Ovary (tissue), 3 donors: ENCODE measurements around the gene FOLR2.

Experiments
- EP300 ChIP-seq: sonication (generic); formaldehyde crosslinking; IDR thresholded peaks from one replicate; pipeline ENCODE4 v1.6.1; 2017; ENCODE audit warnings: antibody characterized with exemption
- POLR2A ChIP-seq: fragments of 450-650 bp; IDR thresholded peaks from one replicate; pipeline ENCODE4 v1.6.1; 2017; ENCODE audit warnings: antibody characterized with exemption, mild to moderate bottlenecking, moderate library complexity
- TF ChIP-seq, protein P1 (sequence below), 3 donors: fragments of 450-650 bp in 2 of 3; fragments of 200-600 bp in 1 of 3; IDR thresholded peaks; one replicate each; pipeline versions ENCODE4 v1.5.1 to v1.8.0; 2016 to 2022; ENCODE audit warnings: antibody characterized with exemption in 3 of 3, mild to moderate bottlenecking in 1 of 3
- donor health status: DM: no; HTN: no; CAD: no.

DNA sequence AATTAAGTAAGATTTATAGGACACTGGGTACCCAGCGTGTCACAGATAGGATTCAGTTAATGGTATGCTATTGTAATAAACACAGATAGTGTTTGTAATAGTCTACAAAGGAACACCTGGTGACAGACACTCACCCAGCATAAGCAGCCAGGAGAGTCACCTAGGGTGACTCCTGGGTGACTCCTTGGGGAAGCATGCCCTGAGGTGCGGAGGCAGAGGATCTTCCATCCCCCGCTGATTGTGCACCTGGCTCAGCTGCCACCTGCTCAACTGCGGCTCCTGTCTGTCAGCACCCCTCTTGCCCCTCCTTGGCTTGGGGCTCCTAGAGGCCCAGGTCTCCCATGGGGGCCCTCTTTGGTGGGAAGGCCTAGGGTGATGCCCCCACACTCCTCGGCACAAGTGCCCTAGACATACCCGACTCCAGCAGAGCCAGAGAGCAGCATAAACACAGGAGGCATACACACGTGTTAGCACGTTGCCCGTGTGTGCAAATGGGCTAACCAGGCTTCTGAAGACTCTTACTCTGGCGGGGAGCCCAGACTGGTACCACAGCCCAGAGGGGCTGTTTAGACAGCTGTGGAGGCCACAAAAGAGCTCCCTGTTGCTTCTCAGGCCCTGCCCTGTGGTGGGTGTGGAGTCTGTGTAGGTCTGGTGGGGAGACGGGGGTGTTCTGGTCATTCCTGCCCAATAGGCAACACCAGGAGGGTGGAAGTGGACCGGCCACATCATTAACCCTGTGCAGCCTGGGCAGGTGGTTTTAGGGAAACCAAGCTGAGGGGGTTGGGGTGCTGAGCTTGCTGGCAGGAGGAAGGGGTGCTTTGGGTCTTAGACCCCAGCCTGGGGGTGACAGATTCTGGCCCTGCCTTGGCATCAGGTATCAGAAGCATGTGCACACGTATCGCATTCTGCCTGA, 11.0 kb downstream of the FOLR2 start:
- TF ChIP-seq, protein P1, sequence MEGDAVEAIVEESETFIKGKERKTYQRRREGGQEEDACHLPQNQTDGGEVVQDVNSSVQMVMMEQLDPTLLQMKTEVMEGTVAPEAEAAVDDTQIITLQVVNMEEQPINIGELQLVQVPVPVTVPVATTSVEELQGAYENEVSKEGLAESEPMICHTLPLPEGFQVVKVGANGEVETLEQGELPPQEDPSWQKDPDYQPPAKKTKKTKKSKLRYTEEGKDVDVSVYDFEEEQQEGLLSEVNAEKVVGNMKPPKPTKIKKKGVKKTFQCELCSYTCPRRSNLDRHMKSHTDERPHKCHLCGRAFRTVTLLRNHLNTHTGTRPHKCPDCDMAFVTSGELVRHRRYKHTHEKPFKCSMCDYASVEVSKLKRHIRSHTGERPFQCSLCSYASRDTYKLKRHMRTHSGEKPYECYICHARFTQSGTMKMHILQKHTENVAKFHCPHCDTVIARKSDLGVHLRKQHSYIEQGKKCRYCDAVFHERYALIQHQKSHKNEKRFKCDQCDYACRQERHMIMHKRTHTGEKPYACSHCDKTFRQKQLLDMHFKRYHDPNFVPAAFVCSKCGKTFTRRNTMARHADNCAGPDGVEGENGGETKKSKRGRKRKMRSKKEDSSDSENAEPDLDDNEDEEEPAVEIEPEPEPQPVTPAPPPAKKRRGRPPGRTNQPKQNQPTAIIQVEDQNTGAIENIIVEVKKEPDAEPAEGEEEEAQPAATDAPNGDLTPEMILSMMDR (IDR thresholded peaks at IDR 0.05): no peak
- no peak for TF ChIP-seq EP300
- no peak for TF ChIP-seq POLR2A
